ENCODE measurements around the gene MYOD1.

Gene MYOD1

GRCh38 chr11:17719028-17719937 is at the start of gene MYOD1:
TSS of gene MYOD1 (plus strand) at chr11:17719571. CDS start at chr11:17719783, 212 bp downstream.
- DNase-seq = no peak

DNA sequence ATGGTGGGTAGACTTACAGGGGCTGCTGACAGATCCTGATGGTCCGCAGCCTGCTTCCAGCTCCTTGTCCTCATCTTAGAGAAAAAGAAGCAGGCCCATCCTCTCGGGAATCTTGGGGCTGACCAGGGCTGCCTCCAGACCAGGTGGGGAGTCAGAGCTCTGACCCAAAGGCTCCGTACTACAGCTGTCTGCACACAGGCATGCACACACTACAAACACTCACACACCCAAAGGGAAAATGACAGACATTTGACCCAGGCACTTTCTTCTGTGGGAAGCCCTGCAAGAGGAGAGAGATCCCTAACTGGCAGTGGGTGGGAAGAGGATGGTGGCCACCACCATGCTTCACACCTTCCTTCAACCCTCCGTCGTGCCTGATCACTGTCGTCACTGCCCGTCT is 46.9 kb upstream of the MYOD1 start:
- no peak for DNase-seq

- no peak for DNase-seq
Measured at GRCh38 chr11:17673951-17674350, 45.4 kb upstream of the MYOD1 start.

GRCh38 chr11:17682848-17683247 is 36.5 kb upstream of the MYOD1 start:
- no peak for DNase-seq

- no peak for DNase-seq
Measured at GRCh38 chr11:17683377-17684161, 35.8 kb upstream of the MYOD1 start.

- no peak for DNase-seq
Measured at GRCh38 chr11:17684550-17684949, 34.8 kb upstream of the MYOD1 start.

GRCh38 chr11:17686231-17686980 is 33.0 kb upstream of the MYOD1 start:
- DNase-seq = no peak

DNA sequence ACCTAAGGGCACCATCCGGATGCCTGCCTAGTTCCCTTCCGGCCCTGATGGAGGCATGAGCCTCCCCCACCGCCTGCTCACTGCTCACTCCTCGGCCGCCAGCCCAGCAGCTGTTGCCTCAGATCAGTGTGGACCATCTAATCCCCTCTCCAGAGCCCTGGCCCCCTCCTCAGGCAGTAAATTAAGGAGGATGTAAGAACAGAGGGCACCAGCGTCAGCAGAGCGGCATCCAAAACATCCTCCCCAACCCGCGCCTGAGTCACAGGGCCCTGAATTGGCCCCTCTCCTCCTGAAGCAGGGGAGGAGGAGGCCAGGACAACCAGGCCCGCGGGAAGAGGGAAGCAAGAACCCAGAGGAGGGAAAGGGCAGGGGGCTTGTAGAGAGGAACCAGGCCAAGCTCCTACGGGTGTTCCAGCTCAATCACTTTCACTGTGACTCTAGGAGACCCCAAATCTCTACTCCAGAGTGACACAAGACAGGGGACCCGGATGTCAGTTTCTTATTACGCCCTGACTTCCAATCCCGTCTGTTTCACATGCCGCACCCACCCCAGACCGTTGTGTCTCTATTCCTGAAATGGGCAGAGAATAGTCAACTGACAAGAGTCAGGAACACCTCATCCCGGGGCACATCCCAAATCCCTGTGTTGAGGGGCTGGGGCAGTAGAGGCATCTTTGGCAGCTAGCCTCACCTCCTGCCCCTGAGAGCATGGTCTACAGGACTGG is 31.3 kb upstream of the MYOD1 start:
- DNase-seq = no peak

DNA sequence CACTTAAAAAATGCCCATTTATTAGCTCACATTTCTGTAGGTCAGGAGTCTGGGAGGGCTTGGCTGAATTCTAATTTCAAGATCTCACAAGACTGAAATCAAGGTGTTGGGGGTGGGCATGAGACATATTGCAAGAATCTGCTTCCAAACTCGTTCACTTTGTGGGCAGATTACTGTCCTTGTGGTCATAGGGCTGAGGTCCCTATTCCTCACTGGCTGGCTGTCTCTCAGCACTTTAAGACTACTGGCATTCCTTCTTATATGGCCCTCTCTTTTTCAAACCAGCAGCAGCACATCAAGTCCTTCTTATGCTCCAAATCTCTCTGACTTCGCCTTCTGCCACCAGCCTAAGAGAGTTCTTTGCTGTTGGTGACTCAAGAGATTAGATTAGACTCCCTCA is 27.8 kb upstream of the MYOD1 start:
- no peak for DNase-seq

- no peak for DNase-seq
Measured at GRCh38 chr11:17691976-17692375, 27.4 kb upstream of the MYOD1 start.

GRCh38 chr11:17692931-17693330 is 26.4 kb upstream of the MYOD1 start:
- DNase-seq = no peak

DNA sequence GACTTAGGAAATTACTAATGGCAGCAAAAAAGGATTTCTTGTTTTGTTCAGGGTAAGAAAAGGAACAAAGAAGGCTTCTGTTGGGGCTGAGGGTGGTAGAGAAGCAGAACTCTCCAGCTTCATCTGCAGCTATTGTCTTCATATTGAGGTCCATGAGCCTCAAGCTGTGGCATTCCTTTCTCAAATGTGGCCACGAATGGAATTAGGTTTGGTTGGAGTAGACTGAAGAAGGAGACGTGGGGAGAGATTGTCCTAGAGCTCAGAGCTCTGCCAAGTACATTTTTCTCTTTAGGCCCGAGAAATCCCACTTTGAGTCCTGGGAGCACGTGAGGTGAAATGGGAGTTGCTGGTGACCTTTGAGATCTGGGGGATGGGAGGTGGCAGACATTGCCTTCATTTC is 25.8 kb upstream of the MYOD1 start:
- no peak for DNase-seq

GRCh38 chr11:17694494-17695110 is 24.8 kb upstream of the MYOD1 start:
- no peak for DNase-seq

- DNase-seq = no peak
Measured at GRCh38 chr11:17695454-17696441, 23.6 kb upstream of the MYOD1 start.

GRCh38 chr11:17696741-17697140 is 22.6 kb upstream of the MYOD1 start:
- DNase-seq = no peak

DNA sequence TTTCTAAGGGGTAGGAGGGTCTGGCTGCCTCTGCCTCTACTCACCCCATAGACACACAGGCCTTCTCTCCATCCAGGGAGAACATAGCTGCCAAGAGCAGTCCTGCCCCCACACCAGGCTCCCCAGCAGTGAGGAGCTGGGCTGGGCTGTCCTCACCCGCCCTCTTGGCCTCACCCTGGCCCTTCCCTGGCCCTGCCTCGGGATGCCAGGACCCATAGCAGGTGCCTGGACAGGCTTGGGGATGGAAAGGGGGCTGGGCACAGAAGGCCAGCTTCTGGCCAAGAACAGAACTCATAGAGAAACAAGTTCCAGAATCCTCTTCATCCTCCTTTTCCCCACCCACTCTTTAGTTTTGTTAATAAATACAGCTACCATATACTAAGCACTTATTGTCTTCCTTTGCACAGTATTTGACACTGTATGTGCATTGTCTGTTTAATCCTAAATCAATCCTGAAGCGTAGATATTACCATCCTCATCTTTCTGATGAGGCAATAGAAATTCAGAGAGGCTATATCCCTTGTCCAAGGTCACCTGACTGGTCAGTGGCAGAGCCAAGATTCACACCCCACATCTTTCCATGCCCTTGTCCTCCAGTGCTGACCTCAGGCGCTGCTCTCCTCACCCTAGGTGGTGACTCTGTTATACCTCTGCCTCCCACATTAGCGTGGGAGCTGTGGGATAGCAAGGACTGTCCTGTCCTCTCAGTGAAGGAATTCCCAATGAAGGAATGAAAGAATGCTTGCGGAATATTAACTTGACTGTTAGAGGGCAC is 22.0 kb upstream of the MYOD1 start:
- DNase-seq = no peak

GRCh38 chr11:17699147-17700114 is 19.9 kb upstream of the MYOD1 start:
- no peak for DNase-seq

- DNase-seq = no peak
Measured at GRCh38 chr11:17700991-17701390, 18.4 kb upstream of the MYOD1 start.

GRCh38 chr11:17702876-17703275 is 16.5 kb upstream of the MYOD1 start:
- DNase-seq = no peak
